SIG-M5 treated with dmso at 0.1 percent for 504 hours (cell line): Measurements from ENCODE around the gene AHSA1.

Source experiments
- DNase-seq: peaks from one replicate; lab custom pipeline; 2025; ENCODE audit not compliant: unreplicated experiment; lab: John Stamatoyannopoulos, UW

The AHSA1 gene

DNA sequence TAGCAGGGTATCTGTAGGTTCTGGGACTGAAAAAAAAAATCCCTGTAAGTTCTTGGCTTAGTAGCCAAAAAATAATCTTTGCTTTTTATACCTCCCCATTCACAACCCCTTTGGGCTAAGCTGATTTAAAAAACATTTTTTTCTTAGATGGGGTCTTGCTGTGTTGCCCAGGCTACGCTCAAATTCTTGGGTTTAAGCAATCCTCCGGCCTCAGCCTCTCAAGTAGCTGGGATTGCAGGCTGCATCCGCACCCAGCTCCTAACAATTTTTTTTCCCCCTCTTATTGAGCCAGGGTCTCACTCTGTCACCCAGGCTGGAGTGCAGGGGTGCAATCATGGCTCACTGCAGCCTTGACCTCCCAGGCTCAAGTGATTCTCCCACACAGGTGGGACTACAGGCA lies 49.9 kb downstream of the AHSA1 start:
- no peak for DNase-seq

DNA sequence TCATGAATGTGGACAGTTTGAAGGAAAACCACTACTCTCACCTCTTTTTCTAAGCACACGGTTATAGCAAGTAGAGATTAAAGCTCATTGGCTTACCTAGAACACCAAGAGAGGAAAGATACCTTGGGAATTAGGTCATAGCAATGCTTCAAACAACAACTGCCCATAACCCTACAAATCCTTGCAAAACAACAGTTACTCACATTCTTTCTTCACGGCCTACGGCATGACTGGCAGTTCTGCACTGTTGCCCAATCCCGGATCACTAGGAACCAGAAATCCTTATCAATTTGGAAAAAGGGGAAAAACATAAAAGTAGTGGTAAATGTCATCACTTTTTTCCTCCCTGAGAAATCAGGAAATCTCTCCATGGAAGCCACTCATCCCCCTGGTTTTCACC lies 50.4 kb downstream of the AHSA1 start:
- DNase-seq = no peak

GRCh38 chr14:77508876-77509275 lies 51.0 kb downstream of the AHSA1 start:
- DNase-seq = no peak

DNA sequence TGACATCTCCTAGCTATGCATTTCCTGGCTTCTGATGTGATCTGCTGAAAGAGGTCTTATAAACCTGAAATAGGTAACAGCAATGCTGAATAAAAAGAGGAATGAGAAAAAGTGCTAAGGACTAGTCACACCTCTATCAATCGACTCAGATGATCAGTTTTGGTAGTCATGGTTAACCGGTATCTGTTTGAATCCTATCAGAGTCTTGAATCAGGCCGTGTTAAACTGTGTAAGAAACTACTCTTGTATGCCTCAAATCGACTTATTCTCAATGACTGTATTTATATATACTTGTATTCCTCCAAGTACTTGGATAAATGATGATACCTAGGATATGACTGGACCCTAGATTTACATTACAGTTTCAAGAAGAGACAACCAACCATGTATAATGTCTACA lies 51.5 kb downstream of the AHSA1 start:
- DNase-seq = no peak

GRCh38 chr14:77511486-77512162 lies 53.7 kb downstream of the AHSA1 start:
- no peak for DNase-seq

DNA sequence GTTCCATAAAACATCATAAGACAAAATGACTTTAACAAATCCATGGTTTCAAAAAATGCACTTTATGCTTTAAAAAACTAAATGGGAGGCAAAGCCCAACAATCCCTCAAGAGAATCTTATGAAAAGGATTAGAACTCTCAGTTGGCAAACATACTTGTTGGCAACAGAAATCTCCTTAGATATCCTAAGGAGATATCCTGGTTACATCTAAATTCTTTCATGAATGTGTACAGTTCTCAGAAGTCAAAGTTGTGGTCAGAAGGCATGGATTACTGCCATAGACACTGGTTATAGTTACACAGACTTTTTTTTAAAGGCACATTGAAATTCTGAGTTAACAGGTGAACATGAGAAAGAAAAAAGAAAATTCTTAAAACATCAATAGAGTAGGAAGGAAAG lies 58.2 kb downstream of the AHSA1 start:
- no peak for DNase-seq
